SK-N-SH (cell line): ENCODE measurements around the gene MYMK.

Source experiments
- EZH2phosphoT487 ChIP-seq: fragments of 200-600 bp; sonication (generic); IDR thresholded peaks from 2 replicates; pipeline ENCODE4 v1.6.1; 2017; ENCODE audit warnings: low read depth, mixed run types, mild to moderate bottlenecking, antibody characterized with exemption, moderate library complexity, borderline replicate concordance
- FOXJ3 ChIP-seq: sonication (generic); formaldehyde crosslinking; IDR thresholded peaks from 2 replicates; pipeline ENCODE4 v1.5.1; 2020; ENCODE audit warnings: mild to moderate bottlenecking, missing genetic modification reagents
- NFIC ChIP-seq: IDR thresholded peaks from 2 replicates; pipeline ENCODE4 v1.4.0; 2012; ENCODE audit warnings: borderline replicate concordance
- TF ChIP-seq, protein P1 (sequence below): fragments of 200-600 bp; sonication (generic); IDR thresholded peaks from 2 replicates; pipeline ENCODE4 v1.6.1; 2017; ENCODE audit warnings: antibody characterized with exemption, mild to moderate bottlenecking, moderate library complexity
- TF ChIP-seq, protein P2 (sequence below): IDR thresholded peaks from 2 replicates; pipeline ENCODE4 v1.4.0; 2012; ENCODE audit warnings: low read depth, borderline replicate concordance

DNA sequence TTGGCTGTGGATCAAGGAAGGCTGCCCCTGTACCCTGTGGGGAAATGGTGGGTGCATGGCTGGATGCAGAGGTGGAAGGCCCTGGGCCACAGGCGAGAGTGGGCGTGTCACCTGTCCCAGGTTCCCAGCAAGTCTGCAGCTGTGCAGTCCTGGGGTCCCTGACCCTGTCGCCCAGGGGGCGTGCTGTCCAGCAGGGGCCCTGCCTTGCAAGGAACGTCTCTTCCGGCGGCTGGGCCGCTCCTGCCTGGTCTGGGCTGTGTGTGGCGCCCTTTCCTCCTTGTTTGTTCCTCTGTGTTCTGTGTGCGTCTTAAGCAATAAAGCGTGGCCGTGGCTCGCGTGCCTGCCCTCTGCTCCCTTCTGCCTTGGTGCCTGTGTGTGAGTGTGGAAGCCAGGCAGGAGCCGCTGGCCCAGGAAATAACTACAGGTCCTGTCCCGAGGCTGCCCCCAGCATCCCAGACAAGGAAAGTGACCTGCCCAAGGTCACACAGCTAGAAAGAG, 54.3 kb downstream of the MYMK start:
- no peak for TF ChIP-seq NFIC
- TF ChIP-seq, protein P1, sequence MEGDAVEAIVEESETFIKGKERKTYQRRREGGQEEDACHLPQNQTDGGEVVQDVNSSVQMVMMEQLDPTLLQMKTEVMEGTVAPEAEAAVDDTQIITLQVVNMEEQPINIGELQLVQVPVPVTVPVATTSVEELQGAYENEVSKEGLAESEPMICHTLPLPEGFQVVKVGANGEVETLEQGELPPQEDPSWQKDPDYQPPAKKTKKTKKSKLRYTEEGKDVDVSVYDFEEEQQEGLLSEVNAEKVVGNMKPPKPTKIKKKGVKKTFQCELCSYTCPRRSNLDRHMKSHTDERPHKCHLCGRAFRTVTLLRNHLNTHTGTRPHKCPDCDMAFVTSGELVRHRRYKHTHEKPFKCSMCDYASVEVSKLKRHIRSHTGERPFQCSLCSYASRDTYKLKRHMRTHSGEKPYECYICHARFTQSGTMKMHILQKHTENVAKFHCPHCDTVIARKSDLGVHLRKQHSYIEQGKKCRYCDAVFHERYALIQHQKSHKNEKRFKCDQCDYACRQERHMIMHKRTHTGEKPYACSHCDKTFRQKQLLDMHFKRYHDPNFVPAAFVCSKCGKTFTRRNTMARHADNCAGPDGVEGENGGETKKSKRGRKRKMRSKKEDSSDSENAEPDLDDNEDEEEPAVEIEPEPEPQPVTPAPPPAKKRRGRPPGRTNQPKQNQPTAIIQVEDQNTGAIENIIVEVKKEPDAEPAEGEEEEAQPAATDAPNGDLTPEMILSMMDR: no peak
- TF ChIP-seq FOXJ3: no peak
- TF ChIP-seq EZH2phosphoT487: no peak
- TF ChIP-seq, protein P2, sequence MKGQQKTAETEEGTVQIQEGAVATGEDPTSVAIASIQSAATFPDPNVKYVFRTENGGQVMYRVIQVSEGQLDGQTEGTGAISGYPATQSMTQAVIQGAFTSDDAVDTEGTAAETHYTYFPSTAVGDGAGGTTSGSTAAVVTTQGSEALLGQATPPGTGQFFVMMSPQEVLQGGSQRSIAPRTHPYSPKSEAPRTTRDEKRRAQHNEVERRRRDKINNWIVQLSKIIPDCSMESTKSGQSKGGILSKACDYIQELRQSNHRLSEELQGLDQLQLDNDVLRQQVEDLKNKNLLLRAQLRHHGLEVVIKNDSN: no peak
